HL-60 (cell line): ENCODE data around the gene C17orf67.

Source experiments
- GABPA ChIP-seq: IDR thresholded peaks from 2 replicates; pipeline ENCODE4 v1.6.1; 2012; ENCODE audit warnings: low read depth
- POLR2AphosphoS5 ChIP-seq: IDR thresholded peaks from 2 replicates; pipeline ENCODE4 v1.6.1; 2012; ENCODE audit warnings: low read depth
- SPI1 ChIP-seq: IDR thresholded peaks from 2 replicates; pipeline ENCODE4 v1.6.1; 2012; ENCODE audit warnings: low read depth, mild to moderate bottlenecking, borderline replicate concordance
- TF ChIP-seq, protein P1 (sequence below): IDR thresholded peaks from one replicate; pipeline ENCODE4 v1.5.1; 2011; ENCODE audit warnings: low read length, control low read depth, inconsistent platforms; ENCODE audit not compliant: insufficient read depth
- TF ChIP-seq, protein P2 (sequence below): IDR thresholded peaks from 2 replicates; pipeline ENCODE4 v1.6.1; 2012; ENCODE audit warnings: low read depth; ENCODE audit not compliant: insufficient replicate concordance

DNA sequence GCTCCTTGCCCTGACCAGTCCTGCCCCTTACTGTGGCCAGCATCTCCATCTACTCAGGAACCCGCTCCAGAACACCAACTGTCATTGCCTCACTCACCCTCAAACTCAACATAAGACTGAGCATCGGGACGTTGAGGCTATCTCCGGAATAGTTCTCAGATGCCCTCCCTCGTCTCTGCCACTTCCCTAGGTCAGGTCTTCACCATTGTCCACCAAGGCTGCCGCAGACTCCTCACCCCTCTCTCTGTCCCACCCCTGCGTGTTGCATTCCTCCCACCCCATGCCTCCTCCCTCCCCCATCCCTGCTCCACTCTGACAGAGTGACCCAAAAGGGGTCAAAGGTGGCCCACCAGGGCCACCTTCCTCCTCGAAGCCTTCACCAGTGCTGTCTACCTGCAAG lies 37.2 kb downstream of the C17orf67 start:
- TF ChIP-seq, protein P1, sequence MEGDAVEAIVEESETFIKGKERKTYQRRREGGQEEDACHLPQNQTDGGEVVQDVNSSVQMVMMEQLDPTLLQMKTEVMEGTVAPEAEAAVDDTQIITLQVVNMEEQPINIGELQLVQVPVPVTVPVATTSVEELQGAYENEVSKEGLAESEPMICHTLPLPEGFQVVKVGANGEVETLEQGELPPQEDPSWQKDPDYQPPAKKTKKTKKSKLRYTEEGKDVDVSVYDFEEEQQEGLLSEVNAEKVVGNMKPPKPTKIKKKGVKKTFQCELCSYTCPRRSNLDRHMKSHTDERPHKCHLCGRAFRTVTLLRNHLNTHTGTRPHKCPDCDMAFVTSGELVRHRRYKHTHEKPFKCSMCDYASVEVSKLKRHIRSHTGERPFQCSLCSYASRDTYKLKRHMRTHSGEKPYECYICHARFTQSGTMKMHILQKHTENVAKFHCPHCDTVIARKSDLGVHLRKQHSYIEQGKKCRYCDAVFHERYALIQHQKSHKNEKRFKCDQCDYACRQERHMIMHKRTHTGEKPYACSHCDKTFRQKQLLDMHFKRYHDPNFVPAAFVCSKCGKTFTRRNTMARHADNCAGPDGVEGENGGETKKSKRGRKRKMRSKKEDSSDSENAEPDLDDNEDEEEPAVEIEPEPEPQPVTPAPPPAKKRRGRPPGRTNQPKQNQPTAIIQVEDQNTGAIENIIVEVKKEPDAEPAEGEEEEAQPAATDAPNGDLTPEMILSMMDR = no peak
- TF ChIP-seq, protein P2, sequence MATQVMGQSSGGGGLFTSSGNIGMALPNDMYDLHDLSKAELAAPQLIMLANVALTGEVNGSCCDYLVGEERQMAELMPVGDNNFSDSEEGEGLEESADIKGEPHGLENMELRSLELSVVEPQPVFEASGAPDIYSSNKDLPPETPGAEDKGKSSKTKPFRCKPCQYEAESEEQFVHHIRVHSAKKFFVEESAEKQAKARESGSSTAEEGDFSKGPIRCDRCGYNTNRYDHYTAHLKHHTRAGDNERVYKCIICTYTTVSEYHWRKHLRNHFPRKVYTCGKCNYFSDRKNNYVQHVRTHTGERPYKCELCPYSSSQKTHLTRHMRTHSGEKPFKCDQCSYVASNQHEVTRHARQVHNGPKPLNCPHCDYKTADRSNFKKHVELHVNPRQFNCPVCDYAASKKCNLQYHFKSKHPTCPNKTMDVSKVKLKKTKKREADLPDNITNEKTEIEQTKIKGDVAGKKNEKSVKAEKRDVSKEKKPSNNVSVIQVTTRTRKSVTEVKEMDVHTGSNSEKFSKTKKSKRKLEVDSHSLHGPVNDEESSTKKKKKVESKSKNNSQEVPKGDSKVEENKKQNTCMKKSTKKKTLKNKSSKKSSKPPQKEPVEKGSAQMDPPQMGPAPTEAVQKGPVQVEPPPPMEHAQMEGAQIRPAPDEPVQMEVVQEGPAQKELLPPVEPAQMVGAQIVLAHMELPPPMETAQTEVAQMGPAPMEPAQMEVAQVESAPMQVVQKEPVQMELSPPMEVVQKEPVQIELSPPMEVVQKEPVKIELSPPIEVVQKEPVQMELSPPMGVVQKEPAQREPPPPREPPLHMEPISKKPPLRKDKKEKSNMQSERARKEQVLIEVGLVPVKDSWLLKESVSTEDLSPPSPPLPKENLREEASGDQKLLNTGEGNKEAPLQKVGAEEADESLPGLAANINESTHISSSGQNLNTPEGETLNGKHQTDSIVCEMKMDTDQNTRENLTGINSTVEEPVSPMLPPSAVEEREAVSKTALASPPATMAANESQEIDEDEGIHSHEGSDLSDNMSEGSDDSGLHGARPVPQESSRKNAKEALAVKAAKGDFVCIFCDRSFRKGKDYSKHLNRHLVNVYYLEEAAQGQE = no peak
- TF ChIP-seq POLR2AphosphoS5 (no peak), GABPA (no peak), SPI1 (no peak)
